Measurements from ENCODE around the gene COA5. TPM values are rescaled to one million over a fixed set of nuclear protein-coding genes. Genes with fewer than 3 reads are reported as not detected.

Gene COA5
- total RNA-seq, 4 donors from 2014 or later: 14.3 to 31.3 (median 29.0) TPM

DNA sequence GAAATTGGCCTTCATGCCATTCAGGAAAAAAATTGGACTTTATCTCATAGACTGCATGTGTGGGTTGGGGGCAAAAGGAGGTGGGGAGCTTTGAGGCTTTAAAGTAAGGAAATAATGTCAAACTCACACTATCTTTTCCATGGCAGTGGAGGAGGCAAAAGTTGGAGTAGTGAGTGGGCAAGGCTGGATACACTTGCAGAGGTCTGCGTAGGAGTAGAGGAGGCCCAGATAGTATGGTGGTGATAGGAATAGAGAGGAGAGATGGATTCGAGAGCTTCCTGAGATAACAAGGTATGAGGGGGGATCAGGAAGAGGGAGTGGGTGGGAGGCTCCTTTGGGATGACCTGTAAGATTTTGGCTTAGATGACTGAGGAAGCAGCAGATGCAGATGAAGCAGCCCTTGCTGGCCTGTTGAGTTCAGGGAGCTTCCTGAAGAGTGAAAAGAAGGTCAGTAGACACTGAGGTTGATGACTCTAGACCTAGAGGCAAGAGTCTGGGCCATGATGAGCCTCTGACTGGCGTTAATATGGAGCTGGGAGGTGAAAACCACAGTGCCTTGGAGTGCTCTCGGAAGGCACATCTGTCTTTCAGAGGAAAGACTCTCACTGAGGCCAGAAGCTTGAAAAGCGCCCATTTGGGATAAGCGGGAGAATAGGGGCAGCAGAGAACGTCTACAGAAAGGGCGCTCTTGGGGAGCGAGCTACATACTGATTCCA is 5.9 kb upstream of the COA5 start:
- H3K4me3 ChIP-seq (ENCODE audit: low read depth, poor library complexity, severe bottlenecking): no peak overlapping the region
- intact Hi-C loops (cut with DNase I; ENCODE audit: low total_unique reads): no loop called here
- DNase-seq (ENCODE audit: low spot score in 2 of 2): no peak
- 88 to 96% methylated on average over 9 of the region's 9 CpGs for WGBS, 2 donors
- no peak for TF ChIP-seq POLR2A (IDR thresholded peaks at IDR 0.05)
- TF ChIP-seq, protein P1, sequence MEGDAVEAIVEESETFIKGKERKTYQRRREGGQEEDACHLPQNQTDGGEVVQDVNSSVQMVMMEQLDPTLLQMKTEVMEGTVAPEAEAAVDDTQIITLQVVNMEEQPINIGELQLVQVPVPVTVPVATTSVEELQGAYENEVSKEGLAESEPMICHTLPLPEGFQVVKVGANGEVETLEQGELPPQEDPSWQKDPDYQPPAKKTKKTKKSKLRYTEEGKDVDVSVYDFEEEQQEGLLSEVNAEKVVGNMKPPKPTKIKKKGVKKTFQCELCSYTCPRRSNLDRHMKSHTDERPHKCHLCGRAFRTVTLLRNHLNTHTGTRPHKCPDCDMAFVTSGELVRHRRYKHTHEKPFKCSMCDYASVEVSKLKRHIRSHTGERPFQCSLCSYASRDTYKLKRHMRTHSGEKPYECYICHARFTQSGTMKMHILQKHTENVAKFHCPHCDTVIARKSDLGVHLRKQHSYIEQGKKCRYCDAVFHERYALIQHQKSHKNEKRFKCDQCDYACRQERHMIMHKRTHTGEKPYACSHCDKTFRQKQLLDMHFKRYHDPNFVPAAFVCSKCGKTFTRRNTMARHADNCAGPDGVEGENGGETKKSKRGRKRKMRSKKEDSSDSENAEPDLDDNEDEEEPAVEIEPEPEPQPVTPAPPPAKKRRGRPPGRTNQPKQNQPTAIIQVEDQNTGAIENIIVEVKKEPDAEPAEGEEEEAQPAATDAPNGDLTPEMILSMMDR (IDR thresholded peaks at IDR 0.05): no peak

DNA sequence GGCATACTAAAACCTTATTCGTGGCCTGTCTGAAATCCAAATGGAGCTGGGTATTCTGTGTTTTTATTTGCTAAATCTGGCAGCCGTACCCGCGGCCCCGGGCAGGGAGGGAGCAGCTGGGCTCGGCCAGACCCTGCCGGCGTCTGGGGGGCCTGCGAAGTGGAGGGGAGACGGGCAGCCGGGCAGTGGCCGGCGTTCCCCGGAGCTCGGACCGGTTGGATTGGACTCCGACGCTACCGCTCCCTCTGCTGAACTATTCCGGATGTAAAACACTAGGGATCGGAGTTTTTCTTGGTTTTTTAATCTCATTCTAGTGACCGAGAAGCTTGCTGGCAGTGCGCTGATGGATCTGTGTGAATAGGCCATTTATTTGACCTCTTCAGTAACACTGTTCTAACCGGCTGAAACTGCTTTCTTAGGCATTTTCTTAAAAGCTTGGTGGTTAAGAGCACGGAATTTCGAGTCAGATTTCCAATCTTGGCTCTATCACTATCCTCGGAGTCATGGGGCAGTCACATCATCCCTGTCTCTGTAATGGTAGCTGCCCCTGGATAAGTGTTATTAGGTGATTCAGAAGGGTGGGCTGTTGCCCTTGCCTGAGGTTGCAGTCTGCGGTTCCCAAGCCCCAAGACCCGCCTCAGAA is 771 bp upstream of the COA5 start:
- WGBS, 2 donors: 1 to 3% methylated on average over 29 of the region's 29 CpGs
- peak overlapping the region; percentile 83 for H3K4me3 ChIP-seq (ENCODE audit: low read depth, poor library complexity, severe bottlenecking)
- DNase-seq (ENCODE audit: low spot score in 2 of 2): no peak
- TF ChIP-seq POLR2A (IDR thresholded peaks at IDR 0.05): no peak
- TF ChIP-seq, protein P1 (IDR thresholded peaks at IDR 0.05): no peak
- intact Hi-C loops (cut with DNase I; ENCODE audit: low total_unique reads): no loop called here

DNA sequence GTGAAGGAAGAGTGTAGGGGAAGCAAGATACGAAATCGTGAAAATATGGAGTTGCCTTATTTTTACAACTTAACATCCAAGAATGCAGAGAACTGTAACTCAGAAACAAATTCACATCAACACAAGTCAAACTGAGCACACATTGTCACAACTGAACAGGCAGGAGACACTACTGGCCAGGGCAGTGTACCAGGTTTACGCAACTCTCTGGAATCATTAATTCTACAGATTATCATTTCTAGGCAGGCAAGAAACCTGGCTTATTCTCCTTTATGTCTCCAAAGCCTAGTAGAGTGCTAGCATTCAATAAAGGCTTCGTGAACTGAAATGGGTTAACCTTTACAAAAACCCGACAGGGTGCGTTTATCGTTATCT is 584 bp downstream of the COA5 start:
- TF ChIP-seq POLR2A (IDR thresholded peaks at IDR 0.05): no peak
- TF ChIP-seq, protein P1 (IDR thresholded peaks at IDR 0.05): no peak
- no peak for DNase-seq (ENCODE audit: low spot score in 2 of 2)
- intact Hi-C loops (cut with DNase I; ENCODE audit: low total_unique reads): no loop called here
- peak overlapping the region; percentile 83 for H3K4me3 ChIP-seq (ENCODE audit: low read depth, poor library complexity, severe bottlenecking)
- WGBS, 2 donors: 2 to 6% methylated on average over 7 of the region's 7 CpGs

DNA sequence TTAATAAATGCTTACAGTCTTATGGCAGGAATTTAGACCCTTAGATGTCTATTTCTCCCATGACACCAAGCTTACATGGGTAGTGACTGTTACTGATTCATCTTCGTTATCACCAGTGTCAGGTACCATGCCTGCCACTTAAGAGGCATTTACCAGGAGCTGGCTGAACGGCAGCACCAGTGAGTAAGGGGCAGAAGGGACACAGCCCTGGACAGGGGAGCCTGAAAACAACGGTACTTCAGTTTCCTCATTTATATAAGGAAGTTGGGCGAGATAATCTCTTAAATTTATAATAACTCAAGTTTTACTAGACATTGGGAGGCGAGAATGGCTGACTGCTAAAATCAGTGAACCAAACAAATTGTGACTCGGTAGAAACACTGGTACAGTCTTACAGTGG is 1.2 kb downstream of the COA5 start:
- 68 to 69% methylated on average over 6 of the region's 6 CpGs for WGBS, 2 donors
- intact Hi-C loops (cut with DNase I; ENCODE audit: low total_unique reads): no loop called here
- TF ChIP-seq, protein P1 (IDR thresholded peaks at IDR 0.05): no peak
- TF ChIP-seq POLR2A (IDR thresholded peaks at IDR 0.05): no peak
- no peak overlapping the region for H3K4me3 ChIP-seq (ENCODE audit: low read depth, poor library complexity, severe bottlenecking)
- DNase-seq (ENCODE audit: low spot score in 2 of 2): no peak

DNA sequence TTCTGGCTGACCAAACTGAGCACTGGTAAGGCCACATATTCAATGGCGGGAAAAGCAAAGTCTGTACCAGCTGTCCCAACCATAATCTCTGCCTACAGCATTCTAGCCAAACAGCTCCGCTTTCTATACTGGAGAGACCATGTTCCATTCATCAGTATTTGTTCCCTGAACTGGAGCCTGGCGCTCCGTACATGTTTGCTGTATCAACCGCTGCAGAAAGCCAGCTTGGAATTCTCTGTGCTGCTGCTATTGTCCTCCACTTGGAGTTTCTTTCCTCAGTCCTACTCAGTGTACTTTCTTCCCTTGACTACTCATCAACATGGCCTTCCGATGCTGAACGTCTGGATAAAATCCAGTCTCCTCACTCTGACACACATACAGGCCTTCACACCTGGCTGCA is 1.9 kb downstream of the COA5 start:
- DNase-seq (ENCODE audit: low spot score in 2 of 2): no peak
- intact Hi-C loops (cut with DNase I; ENCODE audit: low total_unique reads): loop anchor here (1.0 kb wide), 1 partner anchor 45 kb away; no protein-coding TSS in a partner anchor
- WGBS, 2 donors: 86 to 87% methylated on average over 7 of the region's 7 CpGs
- no peak overlapping the region for H3K4me3 ChIP-seq (ENCODE audit: low read depth, poor library complexity, severe bottlenecking)
- TF ChIP-seq POLR2A (IDR thresholded peaks at IDR 0.05): no peak
- TF ChIP-seq, protein P1 (IDR thresholded peaks at IDR 0.05): no peak
